Tracheal epithelial cell (primary cell): Measurements from ENCODE around the gene ADAMTSL2. TPM values are rescaled to one million over a fixed set of nuclear protein-coding genes. Genes with fewer than 3 reads are reported as not detected.

Source experiments
- total RNA-seq: library from RNA; depleted of rRNA; stranded (reverse); fragments of >200 nt; gene quantifications from 2 replicates; pipeline ENCODE4 v1.2.1, GENCODE V29; 2014

ADAMTSL2 gene
- under 0.01 TPM in 1 of 2 replicates, not detected in the other for total RNA-seq

DNA sequence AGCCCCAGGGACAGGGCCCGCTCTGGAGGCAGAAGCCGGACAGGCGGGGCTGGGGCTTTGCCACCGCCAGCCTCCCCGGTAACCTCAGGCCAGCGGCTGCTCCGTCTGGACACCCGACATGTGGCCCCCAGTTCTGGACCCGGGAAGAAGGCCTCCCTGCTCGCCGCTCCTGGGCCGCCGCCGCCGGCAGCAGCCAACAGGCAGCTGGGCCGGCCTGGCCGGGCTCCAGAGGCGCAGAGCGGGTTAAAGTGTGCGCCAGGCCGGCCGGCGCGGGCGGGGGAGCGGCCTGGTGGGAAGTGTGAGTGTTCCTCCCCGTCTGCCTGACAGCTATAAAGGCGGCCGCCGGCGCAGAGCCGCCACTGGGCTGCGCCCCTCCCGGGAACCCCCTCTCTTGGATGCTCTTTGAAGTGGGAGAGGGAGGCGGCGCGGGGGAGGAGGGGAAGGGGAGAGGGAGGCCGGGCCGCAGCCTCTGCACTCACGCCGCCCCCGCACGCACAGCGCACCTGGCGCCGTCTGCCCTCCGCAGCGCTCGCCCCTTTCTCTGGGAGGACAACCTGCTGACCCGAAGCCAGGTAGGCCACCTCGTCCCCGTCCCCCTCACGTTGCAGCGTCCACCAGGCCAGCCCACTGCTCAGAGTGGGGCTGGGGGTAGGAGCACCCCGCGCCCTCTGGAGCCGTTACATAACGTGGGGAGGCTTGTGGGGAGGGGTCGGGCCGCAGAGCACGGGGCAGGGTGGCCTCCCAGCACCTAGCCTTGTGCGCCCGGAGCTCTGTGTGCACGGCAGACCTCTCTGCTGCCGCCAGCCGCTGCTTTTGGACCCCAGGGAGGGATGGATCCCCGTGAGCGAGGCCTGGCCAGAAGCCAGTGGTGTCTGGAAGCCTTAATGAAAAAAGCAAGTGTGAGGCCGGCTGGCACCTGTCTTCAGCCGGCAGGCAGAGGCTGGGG lies at the start of gene ADAMTSL2:
Gene ADAMTSL2 (plus strand): TSS at position 359 of the 946 bp plus-strand sequence. CDS start 2,009 bp downstream, outside the sequence.

DNA sequence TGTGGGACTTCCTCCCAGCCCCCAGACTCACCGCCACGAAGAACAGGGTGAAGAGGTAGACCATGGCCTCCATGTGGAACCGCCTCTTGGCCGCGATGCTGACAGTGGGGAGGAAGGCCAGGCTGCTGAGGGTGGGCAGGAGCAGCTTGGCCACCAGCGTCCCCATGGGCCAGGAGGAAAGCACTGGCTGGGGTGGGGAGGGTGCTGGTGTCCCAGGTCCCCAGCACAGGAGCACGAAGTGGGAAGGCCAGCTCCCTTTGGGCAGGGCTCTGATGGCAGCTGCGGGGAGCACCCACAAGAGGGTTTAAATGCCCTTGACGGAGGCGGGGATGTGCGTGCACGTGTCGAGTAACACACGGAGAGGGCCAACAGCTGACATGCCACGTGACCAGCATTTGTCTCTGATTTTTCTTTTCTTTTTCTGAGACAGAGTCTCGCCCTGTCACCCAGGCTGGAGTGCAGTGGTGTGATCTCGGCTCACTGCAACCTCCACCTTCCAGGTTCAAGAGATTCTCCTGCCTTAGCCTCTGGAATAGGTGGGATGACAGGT lies 9.8 kb upstream of the ADAMTSL2 start, which contains the start of gene MYMK:
Gene MYMK (minus strand): TSS at position 281 of the 550 bp plus-strand sequence. CDS start 115 bp downstream, at position 166.

DNA sequence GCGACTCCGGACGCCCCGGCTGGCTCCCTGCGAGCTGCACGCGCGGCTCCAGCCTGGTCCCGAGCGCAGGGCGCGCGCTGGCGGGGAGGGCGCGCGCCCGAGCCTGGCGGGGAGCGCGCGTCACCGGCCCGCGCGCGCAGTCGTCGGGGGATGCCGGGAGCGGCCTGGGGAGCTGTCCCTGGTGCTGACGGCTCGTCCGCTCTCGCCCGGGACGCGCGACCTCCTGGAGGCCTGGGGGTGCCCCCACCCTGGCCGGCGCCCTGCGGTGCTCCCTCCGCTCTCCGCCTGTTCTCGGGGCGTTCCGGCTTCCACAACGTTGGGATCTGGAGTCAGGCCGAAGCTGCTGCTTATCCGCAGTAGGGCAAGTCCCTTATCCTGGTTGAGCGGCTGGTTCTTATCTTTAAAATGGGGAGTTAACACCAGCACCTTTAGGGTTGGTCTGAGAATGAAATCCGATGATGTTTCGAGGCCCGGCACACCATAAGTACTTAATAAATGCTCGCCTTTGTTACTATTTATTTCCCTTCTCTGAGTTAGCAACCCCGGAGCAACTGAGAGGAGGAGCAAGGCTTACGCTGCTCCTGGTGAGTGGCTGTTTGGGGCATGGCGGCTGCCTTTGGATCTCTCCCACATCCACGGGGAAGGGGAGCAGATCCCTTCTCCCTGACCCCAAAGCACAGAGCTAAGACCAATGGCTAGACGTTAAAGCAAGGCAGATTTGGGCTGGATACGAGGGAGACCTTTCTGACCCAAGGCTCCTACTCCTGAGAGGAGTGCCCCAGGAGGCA lies 75.0 kb downstream of the ADAMTSL2 start, which contains the start of gene FAM163B:
Gene FAM163B (minus strand): TSS at position 79 of the 788 bp plus-strand sequence. CDS start 29,166 bp downstream, outside the sequence.

Other genes with a start within 250 kb of the ADAMTSL2 start
- gene SURF6, start 198.5 kb upstream of the ADAMTSL2 start, total RNA-seq = 11.9 and 16.1 TPM in 2 replicates
- 17.6 and 20.2 TPM in 2 replicates for gene MED22, start 186.6 kb upstream of the ADAMTSL2 start, total RNA-seq
- gene RPL7A, start 186.5 kb upstream of the ADAMTSL2 start, total RNA-seq = 3,279 and 4,044 TPM in 2 replicates
- 16.6 and 30.9 TPM in 2 replicates for gene SURF1, start 178.2 kb upstream of the ADAMTSL2 start, total RNA-seq
- 41.0 and 72.9 TPM in 2 replicates for gene SURF2, start 178.2 kb upstream of the ADAMTSL2 start, total RNA-seq
- gene SURF4, start 158.6 kb upstream of the ADAMTSL2 start, total RNA-seq = 220 and 344 TPM in 2 replicates
- gene STKLD1, start 158.3 kb upstream of the ADAMTSL2 start, total RNA-seq = 0.48 TPM in 1 of 2 replicates, not detected in the other
- gene REXO4, start 116.7 kb upstream of the ADAMTSL2 start, total RNA-seq = 10.8 and 15.6 TPM in 2 replicates
- gene ADAMTS13, start 112.3 kb upstream of the ADAMTSL2 start, total RNA-seq = 0.21 and 1.4 TPM in 2 replicates
- gene CACFD1, start 74.7 kb upstream of the ADAMTSL2 start, total RNA-seq = 5.5 and 6.7 TPM in 2 replicates
- gene SLC2A6, start 55.6 kb upstream of the ADAMTSL2 start, total RNA-seq = 1.9 and 37.6 TPM in 2 replicates
- not detected in 2 replicates for gene MYMK, start 9.7 kb upstream of the ADAMTSL2 start, total RNA-seq
- not detected in 2 replicates for gene FAM163B, start 74.7 kb downstream of the ADAMTSL2 start, total RNA-seq
- gene DBH, start 101.7 kb downstream of the ADAMTSL2 start, total RNA-seq = not detected in 2 replicates
- gene SARDH, start 203.6 kb downstream of the ADAMTSL2 start, total RNA-seq = 0.85 and 0.96 TPM in 2 replicates